ENCODE results near the gene ATRN.
"Not testable (repeated sequence)": the region's sequence is repeated elsewhere in the genome, so short reads cannot be mapped to it uniquely, and the experiment has no call there.

ATRN gene

GRCh38 chr20:3471397-3472021, 691 bp downstream of the ATRN start:
- DNase-seq: no peak

- no peak for DNase-seq
These were observed 1.3 kb downstream of the ATRN start for GRCh38 chr20:3472105-3472504.

- no peak for DNase-seq
These were observed 2.5 kb downstream of the ATRN start for GRCh38 chr20:3473324-3473723.

GRCh38 chr20:3473944-3474343, 3.1 kb downstream of the ATRN start:
- no peak for DNase-seq

GRCh38 chr20:3477003-3477860, 6.4 kb downstream of the ATRN start:
- DNase-seq: not testable (repeated sequence)

GRCh38 chr20:3477861-3478544, 7.2 kb downstream of the ATRN start:
- no peak for DNase-seq

- no peak for DNase-seq
These were observed 8.2 kb downstream of the ATRN start for GRCh38 chr20:3479025-3479424.

- no peak for DNase-seq
These were observed 9.2 kb downstream of the ATRN start for GRCh38 chr20:3479759-3480615.

- DNase-seq: no peak
These were observed 12.5 kb downstream of the ATRN start for GRCh38 chr20:3483309-3483708.

- DNase-seq: no peak
These were observed 13.0 kb downstream of the ATRN start for GRCh38 chr20:3483784-3484183.

GRCh38 chr20:3485913-3486312, 15.1 kb downstream of the ATRN start:
- DNase-seq: no peak

- no peak for DNase-seq
These were observed 16.0 kb downstream of the ATRN start for GRCh38 chr20:3486850-3487249.

- DNase-seq: no peak
These were observed 21.9 kb downstream of the ATRN start for GRCh38 chr20:3492669-3493068.

GRCh38 chr20:3494218-3494617, 23.4 kb downstream of the ATRN start:
- DNase-seq: no peak

- no peak for DNase-seq
These were observed 32.1 kb downstream of the ATRN start for GRCh38 chr20:3502878-3503277.

GRCh38 chr20:3505148-3505547, 34.3 kb downstream of the ATRN start:
- no peak for DNase-seq

- no peak for DNase-seq
These were observed 38.2 kb downstream of the ATRN start for GRCh38 chr20:3509064-3509463.

- DNase-seq: no peak
These were observed 39.3 kb downstream of the ATRN start for GRCh38 chr20:3510110-3510509.

- DNase-seq: not testable (repeated sequence)
These were observed 41.4 kb downstream of the ATRN start for GRCh38 chr20:3512239-3512638.

GRCh38 chr20:3514012-3514642, 43.3 kb downstream of the ATRN start:
- DNase-seq: no peak

- DNase-seq: no peak
These were observed 44.8 kb downstream of the ATRN start for GRCh38 chr20:3515379-3516170.
